MCF 10A (cell line): Measurements from ENCODE around the gene TMC6. TPM values are rescaled to one million over a fixed set of nuclear protein-coding genes. Genes with fewer than 3 reads are reported as not detected.

Experiments used
- BruUV-seq: library from RNA; stranded (reverse); fragments of 400-500 nt; replicated peaks from 2 replicates; lab custom pipeline; 2021; lab: Mats Ljungman, UMichigan
- CTCF ChIA-PET: fragments of 300-600 bp; sonication (Branson Sonifier 250); formaldehyde crosslinking; extraction: SDS; loops from one replicate; lab custom pipeline; 2021; ENCODE audit warnings: antibody characterized with exemption, inconsistent platforms; lab: Yijun Ruan, JAX
- POLR2A ChIA-PET: fragments of 300-600, 350-650 bp; sonication (Branson Sonifier 250); formaldehyde crosslinking; extraction: SDS; loops from one replicate; lab custom pipeline; 2020; ENCODE audit warnings: antibody characterized with exemption, inconsistent platforms; lab: Yijun Ruan, JAX
- DNase-seq: peaks from one replicate; pipeline ENCODE4 v3.0.0-alpha.2; 2018; ENCODE audit not compliant: unreplicated experiment
- H3K27ac Mint-ChIP-seq: one replicate; pipeline ENCODE4 v1.8.0; 2022; ENCODE audit warnings: mild to moderate bottlenecking, low read depth, mixed read lengths; ENCODE audit not compliant: unreplicated experiment
- H3K27me3 Mint-ChIP-seq: one replicate; pipeline ENCODE4 v1.8.0; 2022; ENCODE audit warnings: mixed read lengths; ENCODE audit not compliant: insufficient read depth, unreplicated experiment
- H3K36me3 Mint-ChIP-seq: one replicate; pipeline ENCODE4 v1.8.0; 2022; ENCODE audit warnings: mild to moderate bottlenecking, moderate library complexity, mixed read lengths; ENCODE audit not compliant: insufficient read depth, unreplicated experiment
- H3K4me1 Mint-ChIP-seq: one replicate; pipeline ENCODE4 v1.8.0; 2022; ENCODE audit warnings: mixed read lengths; ENCODE audit not compliant: insufficient read depth, unreplicated experiment
- H3K4me3 Mint-ChIP-seq: one replicate; pipeline ENCODE4 v1.8.0; 2022; ENCODE audit warnings: mild to moderate bottlenecking, moderate library complexity, mixed read lengths; ENCODE audit not compliant: unreplicated experiment
- H3K9me3 Mint-ChIP-seq: one replicate; pipeline ENCODE4 v1.8.0; 2022; ENCODE audit warnings: mixed read lengths; ENCODE audit not compliant: unreplicated experiment
- CTCF ChIP-seq: fragments of 200-600 bp; IDR thresholded peaks from one replicate; pipeline ENCODE4 v1.8.0; 2022; ENCODE audit warnings: antibody characterized with exemption, mild to moderate bottlenecking; ENCODE audit not compliant: unreplicated experiment
- intact Hi-C: fragments of 100-400 bp; cut with micrococcal nuclease; formaldehyde crosslinking; loops from 2 replicates; pipeline ENCODE4 v1.14.1; 2022
- total RNA-seq: library from RNA; stranded (reverse); gene quantifications from 2 replicates; pipeline ENCODE4 v1.2.3, GENCODE V29; 2022

TMC6 gene
- total RNA-seq, 1 experiment from 2014 or later, result 3.1 TPM

- no peak for DNase-seq
- no peak for TF ChIP-seq CTCF
- intact Hi-C loops, result no loop called here
- no peaks in the 10 kb centered on the region for H3K4me1 Mint-ChIP-seq
- H3K27me3 Mint-ChIP-seq, result no peaks in the 10 kb centered on the region
- peaks cover 31% of the 10 kb centered on the region for H3K36me3 Mint-ChIP-seq
- POLR2A ChIA-PET, result no interaction called here
- H3K27ac Mint-ChIP-seq, result no peak overlapping the region
- H3K4me3 Mint-ChIP-seq, result no peak overlapping the region
- CTCF ChIA-PET, result no interaction called here
- no peaks in the 10 kb centered on the region for H3K9me3 Mint-ChIP-seq
- BruUV-seq, result no TSS peak
Measured at GRCh38 chr17:78105101-78105500, 23.5 kb downstream of the TMC6 start.

- TF ChIP-seq CTCF, result no peak
- H3K4me1 Mint-ChIP-seq, result no peaks in the 10 kb centered on the region
- DNase-seq, result no peak
- H3K9me3 Mint-ChIP-seq, result no peaks in the 10 kb centered on the region
- H3K36me3 Mint-ChIP-seq, result peaks cover 33% of the 10 kb centered on the region
- intact Hi-C loops, result no loop called here
- no TSS peak for BruUV-seq
- no peak overlapping the region for H3K4me3 Mint-ChIP-seq
- ChIA-PET CTCF (interaction anchor here (0.6 kb wide), 1 partner anchor 582 kb away, joined by 3 read pairs; no protein-coding TSS in a partner anchor), POLR2A (no interaction called here)
- no peak overlapping the region for H3K27ac Mint-ChIP-seq
- no peaks in the 10 kb centered on the region for H3K27me3 Mint-ChIP-seq
Measured at GRCh38 chr17:78104540-78104941, 24.0 kb downstream of the TMC6 start.

DNA sequence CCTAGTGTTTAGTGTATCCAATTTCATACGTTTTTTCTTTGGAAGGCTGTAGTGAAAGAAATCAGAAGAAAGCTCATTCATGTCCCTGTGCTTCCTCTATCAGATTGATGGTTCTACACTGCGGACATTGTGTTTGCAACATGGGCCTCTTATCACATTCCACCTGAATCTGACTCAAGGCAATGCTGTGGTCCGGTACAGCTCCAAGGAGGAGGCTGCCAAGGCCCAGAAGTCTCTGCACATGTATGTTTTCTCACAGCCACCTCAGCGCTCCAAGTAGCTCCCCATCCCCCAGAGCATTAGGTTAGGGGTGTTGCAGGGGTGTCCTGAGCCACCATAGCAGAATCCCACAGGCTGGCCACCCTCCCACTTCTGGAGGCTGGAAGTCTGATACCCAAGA lies 25.2 kb downstream of the TMC6 start:
- Mint-ChIP-seq H3K27ac (no peak overlapping the region), H3K4me3 (no peak overlapping the region), H3K36me3 (peaks cover 33% of the 10 kb centered on the region), H3K27me3 (no peaks in the 10 kb centered on the region), H3K9me3 (no peaks in the 10 kb centered on the region), H3K4me1 (no peaks in the 10 kb centered on the region)
- no peak for DNase-seq
- intact Hi-C loops, result no loop called here
- BruUV-seq, result no TSS peak
- ChIA-PET CTCF (no interaction called here), POLR2A (no interaction called here)
- no peak for TF ChIP-seq CTCF

DNA sequence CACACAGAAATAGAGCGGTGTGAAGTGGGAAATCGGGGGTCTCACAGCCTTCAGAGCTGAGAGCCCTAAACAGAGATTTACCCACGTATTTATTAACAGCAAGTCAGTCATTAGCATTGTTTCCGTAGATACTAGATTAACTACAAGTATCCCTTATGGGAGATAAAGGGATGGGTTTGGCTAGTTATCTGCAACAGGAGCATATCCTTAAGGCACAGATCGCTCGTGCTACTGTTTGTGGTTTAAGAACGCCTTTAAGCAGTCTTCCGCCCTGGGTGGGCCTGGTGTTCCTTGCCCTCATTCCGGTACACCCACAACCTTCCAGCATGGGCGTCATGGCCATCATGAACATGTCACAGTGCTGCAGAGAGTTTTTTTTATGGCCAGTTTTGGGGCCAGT lies 27.0 kb downstream of the TMC6 start:
- Mint-ChIP-seq H3K4me3 (no peak overlapping the region), H3K27ac (no peak overlapping the region), H3K27me3 (no peaks in the 10 kb centered on the region), H3K36me3 (peaks cover 42% of the 10 kb centered on the region), H3K9me3 (no peaks in the 10 kb centered on the region), H3K4me1 (no peaks in the 10 kb centered on the region)
- ChIA-PET CTCF (interaction anchor here (0.6 kb wide), 1 partner anchor 63 kb away, joined by 3 read pairs; no protein-coding TSS in a partner anchor), POLR2A (no interaction called here)
- no peak for TF ChIP-seq CTCF
- intact Hi-C loops, result no loop called here
- no peak for DNase-seq
- BruUV-seq, result no TSS peak
